SK-N-SH treated with all-trans-retinoic acid at 6 μM for 48 hours (cell line): Measurements from ENCODE around the gene MMP28.

Source experiments
- ATAC-seq: fragments of 200-7000 bp; cut with Tn5 transposase; 3 replicates; pipeline ENCODE4 v1.9.1; 2020; ENCODE audit warnings: mild to moderate bottlenecking, moderate library complexity
- ARNTL ChIP-seq: fragments of 450-650 bp; formaldehyde crosslinking; IDR thresholded peaks from 2 replicates; pipeline ENCODE4 v1.5.0; 2020; ENCODE audit warnings: low read depth, mild to moderate bottlenecking, moderate library complexity, borderline replicate concordance
- CSDC2 ChIP-seq: fragments of 250-450 bp; sonication (Bioruptor Pico); IDR thresholded peaks from 2 replicates; pipeline ENCODE4 v1.5.0; 2020; ENCODE audit warnings: mild to moderate bottlenecking, moderate library complexity
- ESRRG ChIP-seq: fragments of 250-450 bp; sonication (Bioruptor Pico); IDR thresholded peaks from 2 replicates; pipeline ENCODE4 v1.6.1; 2021; ENCODE audit warnings: mild to moderate bottlenecking
- GLIS3 ChIP-seq: fragments of 250-450 bp; sonication (Bioruptor Pico); IDR thresholded peaks from 2 replicates; pipeline ENCODE4 v1.5.0; 2020; ENCODE audit warnings: mild to moderate bottlenecking, moderate library complexity
- ISL1 ChIP-seq: fragments of 250-450 bp; sonication (Bioruptor Pico); IDR thresholded peaks from 2 replicates; pipeline ENCODE4 v2.1.2; 2022; ENCODE audit warnings: mild to moderate bottlenecking, moderate library complexity
- OSR1 ChIP-seq: fragments of 250-450 bp; sonication (Bioruptor Pico); IDR thresholded peaks from 2 replicates; pipeline ENCODE4 v1.8.0; 2022; ENCODE audit warnings: moderate library complexity, mild to moderate bottlenecking, inconsistent platforms
- PPARA ChIP-seq: fragments of 250-450 bp; sonication (Bioruptor Pico); IDR thresholded peaks from 2 replicates; pipeline ENCODE4 v1.5.0; 2020; ENCODE audit warnings: mild to moderate bottlenecking, borderline replicate concordance
- TCF4 ChIP-seq: fragments of 250-450 bp; sonication (Bioruptor Pico); IDR thresholded peaks from 2 replicates; pipeline ENCODE4 v1.8.0; 2021; ENCODE audit warnings: mild to moderate bottlenecking, moderate library complexity, borderline replicate concordance
- TOX ChIP-seq: fragments of 250-450 bp; sonication (Bioruptor Pico); IDR thresholded peaks from 2 replicates; pipeline ENCODE4 v1.8.0; 2021; ENCODE audit warnings: mild to moderate bottlenecking, moderate library complexity, borderline replicate concordance
- ZFP3 ChIP-seq: fragments of 250-450 bp; sonication (Bioruptor Pico); IDR thresholded peaks from 2 replicates; pipeline ENCODE4 v1.5.0; 2020; ENCODE audit warnings: mild to moderate bottlenecking, moderate library complexity
- ZFP30 ChIP-seq: fragments of 450-650 bp; formaldehyde crosslinking; IDR thresholded peaks from 2 replicates; pipeline ENCODE4 v1.5.0; 2022; ENCODE audit warnings: mild to moderate bottlenecking, moderate library complexity
- ZNF565 ChIP-seq: fragments of 450-650 bp; formaldehyde crosslinking; conservative IDR thresholded peaks from 2 replicates; pipeline ENCODE4 v1.5.0; 2020; ENCODE audit warnings: low read depth, mild to moderate bottlenecking, moderate library complexity
- ZNF70 ChIP-seq: fragments of 450-650 bp; formaldehyde crosslinking; IDR thresholded peaks from 2 replicates; pipeline ENCODE4 v1.5.0; 2020; ENCODE audit warnings: mild to moderate bottlenecking, moderate library complexity
- ZNF8 ChIP-seq: fragments of 450-650 bp; formaldehyde crosslinking; IDR thresholded peaks from 2 replicates; pipeline ENCODE4 v1.5.0; 2020; ENCODE audit warnings: mild to moderate bottlenecking, moderate library complexity
- TF ChIP-seq, protein P1 (sequence below): fragments of 250-450 bp; sonication (Bioruptor Pico); IDR thresholded peaks from 2 replicates; pipeline ENCODE4 v1.8.0; 2020; ENCODE audit warnings: mild to moderate bottlenecking, moderate library complexity, borderline replicate concordance
- TF ChIP-seq, protein P2 (sequence below): fragments of 250-450 bp; sonication (Bioruptor Pico); IDR thresholded peaks from 2 replicates; pipeline ENCODE4 v1.8.0; 2021; ENCODE audit warnings: low read depth, mild to moderate bottlenecking, moderate library complexity, borderline replicate concordance
- TF ChIP-seq, protein P3 (sequence below): fragments of 250-450 bp; sonication (Bioruptor Pico); IDR thresholded peaks from 2 replicates; pipeline ENCODE4 v1.5.1; 2021; ENCODE audit warnings: mild to moderate bottlenecking, moderate library complexity
- TF ChIP-seq, protein P4 (sequence below): fragments of 250-450 bp; sonication (Bioruptor Pico); IDR thresholded peaks from 2 replicates; pipeline ENCODE4 v1.5.0; 2020; ENCODE audit warnings: mild to moderate bottlenecking, moderate library complexity
- TF ChIP-seq, protein P5 (sequence below): fragments of 250-450 bp; sonication (Bioruptor Pico); IDR thresholded peaks from 2 replicates; pipeline ENCODE4 v1.5.1; 2020; ENCODE audit warnings: low read depth, mild to moderate bottlenecking, moderate library complexity

Gene MMP28

DNA sequence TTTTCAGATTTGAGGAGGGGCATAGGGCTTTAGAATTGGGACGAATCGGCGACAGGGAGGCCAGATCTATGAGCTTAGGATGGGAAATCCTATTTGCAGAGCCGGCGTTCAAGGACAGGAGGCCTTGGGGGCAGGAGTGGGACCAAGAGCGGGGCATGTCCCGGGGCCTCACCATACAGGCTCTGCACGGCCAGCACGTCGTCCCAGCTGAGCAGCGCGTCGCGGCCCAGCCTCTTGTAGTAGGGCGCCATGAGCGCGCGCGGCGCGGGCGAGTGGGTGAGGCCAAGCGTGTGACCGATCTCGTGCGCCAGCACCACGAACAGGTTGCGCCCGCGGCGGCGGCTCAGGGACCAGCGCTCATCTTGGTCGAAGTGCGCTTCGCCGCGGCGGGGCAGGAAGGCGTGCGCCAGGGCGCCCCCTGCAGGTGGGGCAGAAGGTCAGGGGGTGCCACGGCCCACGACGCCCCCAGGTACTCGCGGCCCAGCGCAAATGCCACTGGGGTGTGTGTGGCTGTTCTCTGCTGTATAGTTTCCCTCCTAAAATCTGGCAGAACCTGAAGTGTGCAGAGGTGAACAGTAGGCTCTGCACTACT lies 25.4 kb downstream of the MMP28 start:
- ATAC-seq = no peak
- TF ChIP-seq ZFP3 (CRISPR knock-in tag) = no peak
- no peak for TF ChIP-seq ARNTL (CRISPR knock-in tag)
- no peak for TF ChIP-seq ZNF8 (CRISPR knock-in tag)

DNA sequence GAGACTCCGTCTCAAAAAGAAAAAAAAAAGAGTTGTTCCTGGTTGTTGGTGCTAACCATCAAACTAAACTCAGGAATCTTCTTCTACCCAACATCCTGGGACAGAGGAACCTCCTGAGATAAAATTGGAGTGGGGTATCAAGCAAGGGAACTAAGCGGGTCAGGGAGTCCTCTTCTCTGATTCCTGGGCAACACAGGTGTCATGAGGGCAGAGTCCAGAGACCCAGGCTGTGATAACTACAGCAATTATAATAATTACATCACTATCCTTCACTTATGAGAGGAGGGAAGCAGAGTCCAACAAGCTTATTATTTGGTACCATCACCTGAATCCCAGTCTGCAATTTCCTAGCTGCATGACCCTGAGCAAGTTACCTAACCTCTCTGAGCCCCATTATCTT lies 26.6 kb downstream of the MMP28 start:
- ATAC-seq = no peak
- TF ChIP-seq CSDC2 (CRISPR knock-in tag) = no peak
- TF ChIP-seq ZNF70 (CRISPR knock-in tag) = no peak
- TF ChIP-seq TOX (CRISPR knock-in tag) = no peak
- no peak for TF ChIP-seq ARNTL (CRISPR knock-in tag)

DNA sequence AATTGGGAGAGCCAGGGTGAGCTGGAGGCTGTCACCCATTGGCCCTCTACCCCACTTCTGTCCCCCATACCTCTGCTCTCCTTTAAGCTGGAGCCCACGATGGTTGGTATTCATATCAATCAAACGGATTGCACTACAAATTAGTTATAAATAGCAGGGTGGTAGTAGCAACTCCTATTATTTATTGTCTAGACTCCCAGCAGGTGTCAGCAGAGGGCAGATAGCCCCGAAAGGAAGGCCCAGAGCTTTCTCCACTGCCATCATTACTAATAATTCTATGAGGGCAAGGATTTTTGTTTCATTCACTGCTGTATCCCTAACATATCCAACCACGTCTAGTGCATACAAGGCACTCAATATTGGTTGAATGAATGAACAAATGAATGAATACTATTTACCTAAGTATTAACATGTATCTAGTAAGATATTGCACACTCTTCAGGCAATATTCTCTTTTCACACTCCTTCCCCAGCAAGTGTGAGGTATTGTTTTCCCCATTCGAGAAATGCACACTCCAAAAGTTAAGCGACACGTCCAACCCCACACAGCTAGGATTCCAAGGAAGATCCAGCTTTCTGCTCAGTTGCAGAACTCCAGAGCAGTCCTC lies 28.4 kb downstream of the MMP28 start:
- TF ChIP-seq ZFP30 (CRISPR knock-in tag) (no peak), ZNF565 (CRISPR knock-in tag) (no peak), CSDC2 (CRISPR knock-in tag) (no peak), OSR1 (no peak), ZNF8 (CRISPR knock-in tag) (no peak), ESRRG (CRISPR knock-in tag) (no peak), ZFP3 (CRISPR knock-in tag) (no peak)
- TF ChIP-seq, protein P1, sequence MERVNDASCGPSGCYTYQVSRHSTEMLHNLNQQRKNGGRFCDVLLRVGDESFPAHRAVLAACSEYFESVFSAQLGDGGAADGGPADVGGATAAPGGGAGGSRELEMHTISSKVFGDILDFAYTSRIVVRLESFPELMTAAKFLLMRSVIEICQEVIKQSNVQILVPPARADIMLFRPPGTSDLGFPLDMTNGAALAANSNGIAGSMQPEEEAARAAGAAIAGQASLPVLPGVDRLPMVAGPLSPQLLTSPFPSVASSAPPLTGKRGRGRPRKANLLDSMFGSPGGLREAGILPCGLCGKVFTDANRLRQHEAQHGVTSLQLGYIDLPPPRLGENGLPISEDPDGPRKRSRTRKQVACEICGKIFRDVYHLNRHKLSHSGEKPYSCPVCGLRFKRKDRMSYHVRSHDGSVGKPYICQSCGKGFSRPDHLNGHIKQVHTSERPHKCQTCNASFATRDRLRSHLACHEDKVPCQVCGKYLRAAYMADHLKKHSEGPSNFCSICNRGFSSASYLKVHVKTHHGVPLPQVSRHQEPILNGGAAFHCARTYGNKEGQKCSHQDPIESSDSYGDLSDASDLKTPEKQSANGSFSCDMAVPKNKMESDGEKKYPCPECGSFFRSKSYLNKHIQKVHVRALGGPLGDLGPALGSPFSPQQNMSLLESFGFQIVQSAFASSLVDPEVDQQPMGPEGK (CRISPR knock-in tag) = no peak
- TF ChIP-seq, protein P2, sequence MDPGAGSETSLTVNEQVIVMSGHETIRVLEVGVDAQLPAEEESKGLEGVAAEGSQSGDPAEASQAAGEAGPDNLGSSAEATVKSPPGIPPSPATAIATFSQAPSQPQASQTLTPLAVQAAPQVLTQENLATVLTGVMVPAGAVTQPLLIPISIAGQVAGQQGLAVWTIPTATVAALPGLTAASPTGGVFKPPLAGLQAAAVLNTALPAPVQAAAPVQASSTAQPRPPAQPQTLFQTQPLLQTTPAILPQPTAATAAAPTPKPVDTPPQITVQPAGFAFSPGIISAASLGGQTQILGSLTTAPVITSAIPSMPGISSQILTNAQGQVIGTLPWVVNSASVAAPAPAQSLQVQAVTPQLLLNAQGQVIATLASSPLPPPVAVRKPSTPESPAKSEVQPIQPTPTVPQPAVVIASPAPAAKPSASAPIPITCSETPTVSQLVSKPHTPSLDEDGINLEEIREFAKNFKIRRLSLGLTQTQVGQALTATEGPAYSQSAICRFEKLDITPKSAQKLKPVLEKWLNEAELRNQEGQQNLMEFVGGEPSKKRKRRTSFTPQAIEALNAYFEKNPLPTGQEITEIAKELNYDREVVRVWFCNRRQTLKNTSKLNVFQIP (CRISPR knock-in tag) = no peak
- TF ChIP-seq, protein P3, sequence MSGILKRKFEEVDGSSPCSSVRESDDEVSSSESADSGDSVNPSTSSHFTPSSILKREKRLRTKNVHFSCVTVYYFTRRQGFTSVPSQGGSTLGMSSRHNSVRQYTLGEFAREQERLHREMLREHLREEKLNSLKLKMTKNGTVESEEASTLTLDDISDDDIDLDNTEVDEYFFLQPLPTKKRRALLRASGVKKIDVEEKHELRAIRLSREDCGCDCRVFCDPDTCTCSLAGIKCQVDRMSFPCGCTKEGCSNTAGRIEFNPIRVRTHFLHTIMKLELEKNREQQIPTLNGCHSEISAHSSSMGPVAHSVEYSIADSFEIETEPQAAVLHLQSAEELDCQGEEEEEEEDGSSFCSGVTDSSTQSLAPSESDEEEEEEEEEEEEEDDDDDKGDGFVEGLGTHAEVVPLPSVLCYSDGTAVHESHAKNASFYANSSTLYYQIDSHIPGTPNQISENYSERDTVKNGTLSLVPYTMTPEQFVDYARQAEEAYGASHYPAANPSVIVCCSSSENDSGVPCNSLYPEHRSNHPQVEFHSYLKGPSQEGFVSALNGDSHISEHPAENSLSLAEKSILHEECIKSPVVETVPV (CRISPR knock-in tag) = no peak
- TF ChIP-seq, protein P4, sequence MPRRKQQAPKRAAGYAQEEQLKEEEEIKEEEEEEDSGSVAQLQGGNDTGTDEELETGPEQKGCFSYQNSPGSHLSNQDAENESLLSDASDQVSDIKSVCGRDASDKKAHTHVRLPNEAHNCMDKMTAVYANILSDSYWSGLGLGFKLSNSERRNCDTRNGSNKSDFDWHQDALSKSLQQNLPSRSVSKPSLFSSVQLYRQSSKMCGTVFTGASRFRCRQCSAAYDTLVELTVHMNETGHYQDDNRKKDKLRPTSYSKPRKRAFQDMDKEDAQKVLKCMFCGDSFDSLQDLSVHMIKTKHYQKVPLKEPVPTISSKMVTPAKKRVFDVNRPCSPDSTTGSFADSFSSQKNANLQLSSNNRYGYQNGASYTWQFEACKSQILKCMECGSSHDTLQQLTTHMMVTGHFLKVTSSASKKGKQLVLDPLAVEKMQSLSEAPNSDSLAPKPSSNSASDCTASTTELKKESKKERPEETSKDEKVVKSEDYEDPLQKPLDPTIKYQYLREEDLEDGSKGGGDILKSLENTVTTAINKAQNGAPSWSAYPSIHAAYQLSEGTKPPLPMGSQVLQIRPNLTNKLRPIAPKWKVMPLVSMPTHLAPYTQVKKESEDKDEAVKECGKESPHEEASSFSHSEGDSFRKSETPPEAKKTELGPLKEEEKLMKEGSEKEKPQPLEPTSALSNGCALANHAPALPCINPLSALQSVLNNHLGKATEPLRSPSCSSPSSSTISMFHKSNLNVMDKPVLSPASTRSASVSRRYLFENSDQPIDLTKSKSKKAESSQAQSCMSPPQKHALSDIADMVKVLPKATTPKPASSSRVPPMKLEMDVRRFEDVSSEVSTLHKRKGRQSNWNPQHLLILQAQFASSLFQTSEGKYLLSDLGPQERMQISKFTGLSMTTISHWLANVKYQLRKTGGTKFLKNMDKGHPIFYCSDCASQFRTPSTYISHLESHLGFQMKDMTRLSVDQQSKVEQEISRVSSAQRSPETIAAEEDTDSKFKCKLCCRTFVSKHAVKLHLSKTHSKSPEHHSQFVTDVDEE (CRISPR knock-in tag) = no peak
- TF ChIP-seq, protein P5, sequence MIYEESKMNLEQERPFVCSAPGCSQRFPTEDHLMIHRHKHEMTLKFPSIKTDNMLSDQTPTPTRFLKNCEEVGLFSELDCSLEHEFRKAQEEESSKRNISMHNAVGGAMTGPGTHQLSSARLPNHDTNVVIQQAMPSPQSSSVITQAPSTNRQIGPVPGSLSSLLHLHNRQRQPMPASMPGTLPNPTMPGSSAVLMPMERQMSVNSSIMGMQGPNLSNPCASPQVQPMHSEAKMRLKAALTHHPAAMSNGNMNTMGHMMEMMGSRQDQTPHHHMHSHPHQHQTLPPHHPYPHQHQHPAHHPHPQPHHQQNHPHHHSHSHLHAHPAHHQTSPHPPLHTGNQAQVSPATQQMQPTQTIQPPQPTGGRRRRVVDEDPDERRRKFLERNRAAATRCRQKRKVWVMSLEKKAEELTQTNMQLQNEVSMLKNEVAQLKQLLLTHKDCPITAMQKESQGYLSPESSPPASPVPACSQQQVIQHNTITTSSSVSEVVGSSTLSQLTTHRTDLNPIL = no peak
- ATAC-seq = peak; percentile 34

DNA sequence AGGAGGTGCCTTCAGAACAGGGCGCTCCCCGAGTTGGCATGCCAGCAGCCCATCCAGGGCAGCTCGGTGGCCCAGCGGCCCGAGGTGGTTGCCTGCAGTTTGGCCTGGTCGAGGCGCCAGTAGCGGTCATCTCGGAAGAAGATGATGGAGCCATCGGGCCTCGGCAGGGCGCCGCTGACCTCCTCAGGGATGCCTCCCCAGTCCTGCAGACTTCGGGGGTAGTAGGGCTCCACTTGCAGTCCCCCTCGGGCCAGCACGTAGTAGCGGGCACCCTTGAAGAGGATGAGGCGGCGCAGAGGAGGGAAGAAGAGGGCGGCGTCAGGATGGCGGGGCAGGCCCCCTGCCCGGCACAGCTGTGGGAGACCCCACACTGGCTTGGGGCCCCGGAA lies 29.0 kb downstream of the MMP28 start:
- no peak for ATAC-seq
- TF ChIP-seq GLIS3 (CRISPR knock-in tag) (no peak), ISL1 (no peak), TOX (CRISPR knock-in tag) (no peak), OSR1 (no peak), ZNF70 (CRISPR knock-in tag) (no peak), ZFP30 (CRISPR knock-in tag) (no peak), TCF4 (no peak), PPARA (CRISPR knock-in tag) (no peak), ARNTL (CRISPR knock-in tag) (no peak)
- TF ChIP-seq, protein P3 (CRISPR knock-in tag) = no peak
- TF ChIP-seq, protein P2 (CRISPR knock-in tag) = no peak
